HepG2 (cell line): ENCODE results near the gene DBN1. TPM values are rescaled to one million over a fixed set of nuclear protein-coding genes. Genes with fewer than 3 reads are reported as not detected.

Source experiments
- ATAC-seq: fragments of 200-7000 bp; cut with Tn5 transposase; 3 replicates; pipeline ENCODE4 v1.9.1; 2020; ENCODE audit warnings: mild to moderate bottlenecking, moderate library complexity
- BruUV-seq: library from RNA; stranded (reverse); fragments of 400-500 nt; replicated peaks from 2 replicates; lab custom pipeline; 2021; lab: Mats Ljungman, UMichigan
- CTCF ChIA-PET: fragments of 300-600 bp; formaldehyde crosslinking; extraction: SDS; loops from one replicate; lab custom pipeline; 2021; ENCODE audit warnings: low total read pairs, inconsistent platforms, low intra/inter-chr PET ratio; lab: Yijun Ruan, JAX
- POLR2A ChIA-PET: fragments of 350-600 bp; sonication (Branson Sonifier 250); formaldehyde crosslinking; loops from one replicate; lab custom pipeline; 2020; ENCODE audit warnings: antibody characterized with exemption, inconsistent platforms; lab: Yijun Ruan, JAX
- DNase-seq: peaks from one replicate; pipeline ENCODE4 v3.0.0-alpha.2; 2015; ENCODE audit warnings: low spot score
- FAIRE-seq: peaks from 3 replicates; lab custom pipeline; 2011; peaks lifted over from hg19 to GRCh38; lab: Jason Lieb, UNC
- H2AFZ ChIP-seq: one replicate; pipeline ENCODE4 v1.6.1; 2011; ENCODE audit warnings: low read length, inconsistent platforms
- H3K27ac ChIP-seq: fragments of 300-600 bp; 3 replicates; pipeline ENCODE4 v1.8.0; 2011; ENCODE audit warnings: mixed run types, mild to moderate bottlenecking, mixed read lengths, low read length, inconsistent platforms; ENCODE audit not compliant: insufficient read depth; ENCODE audit errors: extremely low read length
- H3K27me3 ChIP-seq, 2 experiments: fragments of 200-600 bp in 1 of 2; 2 replicates in 1 of 2; 3 replicates in 1 of 2; pipeline versions ENCODE4 v1.6.0 to v1.8.0; 2011; ENCODE audit warnings: low read length in 2 of 2, mild to moderate bottlenecking in 2 of 2, moderate library complexity in 2 of 2, inconsistent platforms in 1 of 2; ENCODE audit not compliant: insufficient read depth in 2 of 2, control insufficient read depth in 1 of 2
- H3K36me3 ChIP-seq, 2 experiments: fragments of 200-600 bp in 1 of 2; replicated peaks in 1 of 2; 2 replicates in 1 of 2; 3 replicates in 1 of 2; pipeline versions ENCODE4 v1.5.1 to v1.8.0; 2011; ENCODE audit warnings: low read length in 2 of 2, inconsistent platforms in 1 of 2; ENCODE audit not compliant: insufficient read depth in 2 of 2, control insufficient read depth in 1 of 2
- H3K4me1 ChIP-seq: 2 replicates; pipeline ENCODE4 v1.5.1; 2012; ENCODE audit warnings: low read length, inconsistent platforms; ENCODE audit not compliant: insufficient read depth
- H3K4me2 ChIP-seq: 2 replicates; pipeline ENCODE4 v1.6.0; 2011; ENCODE audit warnings: low read depth, low read length, inconsistent platforms
- H3K4me3 ChIP-seq, 3 experiments: fragments of 200-600 bp in 1 of 3; sonication (generic), shearing (Covaris generic) in 1 of 3; replicated peaks in 1 of 3; 2 replicates each; pipeline ENCODE4 v1.5.1; 2011 to 2016; ENCODE audit warnings: low read length in 3 of 3, inconsistent platforms in 2 of 3, low read depth in 2 of 3, mild to moderate bottlenecking in 2 of 3, control low read depth in 1 of 3, mixed read lengths in 1 of 3; ENCODE audit not compliant: insufficient read depth in 1 of 3
- H3K79me2 ChIP-seq: one replicate; pipeline ENCODE4 v1.6.1; 2011; ENCODE audit warnings: low read length, inconsistent platforms; ENCODE audit not compliant: insufficient read depth
- H3K9ac ChIP-seq: 2 replicates; pipeline ENCODE4 v1.6.0; 2011; ENCODE audit warnings: mild to moderate bottlenecking, low read depth, low read length, inconsistent platforms; ENCODE audit not compliant: insufficient read depth
- H3K9me3 ChIP-seq: 2 replicates; pipeline ENCODE4 v1.5.1; 2012; ENCODE audit warnings: mild to moderate bottlenecking, low read length
- H4K20me1 ChIP-seq: 2 replicates; pipeline ENCODE4 v1.6.0; 2011; ENCODE audit warnings: inconsistent platforms, mild to moderate bottlenecking, low read length, moderate library complexity; ENCODE audit not compliant: insufficient read depth
- ISX ChIP-seq: sonication (generic); formaldehyde crosslinking; conservative IDR thresholded peaks from 2 replicates; pipeline ENCODE4 v1.5.0; 2020; ENCODE audit warnings: missing genetic modification reagents
- MLX ChIP-seq: IDR thresholded peaks from 2 replicates; pipeline ENCODE4 v1.6.1; 2016
- PITX1 ChIP-seq: sonication (generic); formaldehyde crosslinking; IDR thresholded peaks from 2 replicates; pipeline ENCODE4 v1.5.1; 2020; ENCODE audit warnings: mild to moderate bottlenecking, missing genetic modification reagents
- POLR2G ChIP-seq: fragments of 200-400 bp; formaldehyde crosslinking; IDR thresholded peaks from 2 replicates; pipeline ENCODE4 v1.6.1; 2018; ENCODE audit warnings: mild to moderate bottlenecking, low read depth, low read length, moderate library complexity
- SATB2 ChIP-seq: sonication (generic); formaldehyde crosslinking; IDR thresholded peaks from 2 replicates; pipeline ENCODE4 v1.5.0; 2020; ENCODE audit warnings: missing genetic modification reagents
- SIX4 ChIP-seq: sonication (generic); formaldehyde crosslinking; IDR thresholded peaks from 2 replicates; pipeline ENCODE4 v1.4.0; 2020; ENCODE audit warnings: missing genetic modification reagents
- STAG1 ChIP-seq: sonication (generic); formaldehyde crosslinking; IDR thresholded peaks from 2 replicates; pipeline ENCODE4 v1.4.0; 2020; ENCODE audit warnings: missing genetic modification reagents
- ZBED4 ChIP-seq: sonication (generic); formaldehyde crosslinking; IDR thresholded peaks from 2 replicates; pipeline ENCODE4 v1.4.0; 2020; ENCODE audit warnings: missing genetic modification reagents, borderline replicate concordance
- ZMYM2 ChIP-seq: sonication (generic); formaldehyde crosslinking; IDR thresholded peaks from 2 replicates; pipeline ENCODE4 v1.8.0; 2022; ENCODE audit warnings: mild to moderate bottlenecking, missing genetic modification reagents
- ZNF746 ChIP-seq: sonication (generic); formaldehyde crosslinking; IDR thresholded peaks from 2 replicates; pipeline ENCODE4 v1.8.0; 2022; ENCODE audit warnings: mild to moderate bottlenecking, missing genetic modification reagents
- ZNF768 ChIP-seq: sonication (generic); formaldehyde crosslinking; IDR thresholded peaks from 2 replicates; pipeline ENCODE4 v1.4.0; 2020; ENCODE audit warnings: missing genetic modification reagents
- WGBS: methylation state at CpG from one replicate; pipeline ENCODE4 v1.1.6; 2017; ENCODE audit warnings: low lambda C conversion rate; 5-methylcytosine and 5-hydroxymethylcytosine counted together
- in situ Hi-C: cut with HindIII; loops from 2 replicates; pipeline ENCODE4 v1.10.0; 2017; ENCODE audit warnings: low pct_unique_long_range_greater_than_20kb; ENCODE audit not compliant: extremely low pct_ligation_motif_present
- intact Hi-C: fragments of 100-400 bp; cut with micrococcal nuclease; formaldehyde crosslinking; loops from one replicate; pipeline ENCODE4 v1.10.0; 2022; ENCODE audit not compliant: unreplicated experiment
- polyA plus RNA-seq, 8 experiments: library from polyadenylated mRNA; depleted of rRNA in 3 of 8; stranded (reverse) in 7 of 8; unstranded in 1 of 8; fragments of >200 nt; fragmentation: Illumina TruSeq in 4 of 8; extraction: Trizol in 4 of 8; gene quantifications; 2 replicates each; pipeline versions ENCODE4 v1.2.1 to v1.2.3, GENCODE V29; 2011 to 2016; ENCODE audit warnings: low read depth in 4 of 8, missing spikeins in 1 of 8, mixed read lengths in 1 of 8; ENCODE audit not compliant: insufficient read depth in 1 of 8
- total RNA-seq, 5 experiments: library from RNA; depleted of rRNA; stranded (reverse); fragments of >200 nt; fragmentation: Illumina TruSeq; extraction: Trizol; gene quantifications; 2 replicates each; pipeline ENCODE4 v1.2.3, GENCODE V29; 2016; ENCODE audit warnings: low read depth in 1 of 5
- TF ChIP-seq, protein P1 (sequence below): IDR thresholded peaks from 2 replicates; pipeline ENCODE4 v1.6.1; 2016; ENCODE audit warnings: missing compliant biosample characterization, missing genetic modification reagents, borderline replicate concordance

The DBN1 gene
- total and polyA plus RNA-seq, 2 of the 13 experiments (the other 11 are each of a cell fraction or from before 2014, with no cell fraction given): 27.0 to 37.3 TPM

DNA sequence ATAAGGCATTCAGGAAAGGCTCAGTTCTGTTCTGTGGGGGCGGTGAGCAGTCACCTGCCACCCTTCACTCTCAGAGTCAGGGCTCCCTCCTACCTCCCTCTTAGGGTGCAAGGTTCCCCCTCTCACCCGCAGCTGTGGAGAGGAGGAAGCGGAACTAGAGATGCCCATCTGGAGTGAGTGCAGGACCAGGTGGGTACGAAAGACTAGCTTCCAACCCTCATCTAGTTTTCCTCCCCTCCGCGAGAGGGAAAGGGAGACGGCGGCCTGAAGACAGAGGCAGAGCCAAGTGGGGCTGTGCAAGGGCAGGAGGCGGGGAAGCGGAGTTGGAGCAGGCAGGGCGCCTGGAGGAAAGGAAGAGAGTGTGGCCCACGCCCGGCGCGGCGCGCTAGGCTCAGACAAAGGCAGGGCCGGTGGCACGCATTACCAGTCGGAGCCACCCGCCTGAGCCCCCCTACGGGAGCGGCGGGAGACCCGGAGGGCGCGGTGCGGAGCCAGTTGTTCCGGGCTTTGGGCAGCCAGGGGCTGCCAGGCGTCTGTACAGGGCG is 19.5 kb downstream of the DBN1 start (continued):
- TF ChIP-seq SATB2 (CRISPR knock-in tag) (no peak), PITX1 (CRISPR knock-in tag) (peak; percentile 9; the same call in 1 of the 2 replicates)
- TF ChIP-seq, protein P1, sequence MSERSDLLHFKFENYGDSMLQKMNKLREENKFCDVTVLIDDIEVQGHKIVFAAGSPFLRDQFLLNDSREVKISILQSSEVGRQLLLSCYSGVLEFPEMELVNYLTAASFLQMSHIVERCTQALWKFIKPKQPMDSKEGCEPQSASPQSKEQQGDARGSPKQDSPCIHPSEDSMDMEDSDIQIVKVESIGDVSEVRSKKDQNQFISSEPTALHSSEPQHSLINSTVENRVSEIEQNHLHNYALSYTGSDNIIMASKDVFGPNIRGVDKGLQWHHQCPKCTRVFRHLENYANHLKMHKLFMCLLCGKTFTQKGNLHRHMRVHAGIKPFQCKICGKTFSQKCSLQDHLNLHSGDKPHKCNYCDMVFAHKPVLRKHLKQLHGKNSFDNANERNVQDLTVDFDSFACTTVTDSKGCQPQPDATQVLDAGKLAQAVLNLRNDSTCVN (CRISPR knock-in tag): no peak

DNA sequence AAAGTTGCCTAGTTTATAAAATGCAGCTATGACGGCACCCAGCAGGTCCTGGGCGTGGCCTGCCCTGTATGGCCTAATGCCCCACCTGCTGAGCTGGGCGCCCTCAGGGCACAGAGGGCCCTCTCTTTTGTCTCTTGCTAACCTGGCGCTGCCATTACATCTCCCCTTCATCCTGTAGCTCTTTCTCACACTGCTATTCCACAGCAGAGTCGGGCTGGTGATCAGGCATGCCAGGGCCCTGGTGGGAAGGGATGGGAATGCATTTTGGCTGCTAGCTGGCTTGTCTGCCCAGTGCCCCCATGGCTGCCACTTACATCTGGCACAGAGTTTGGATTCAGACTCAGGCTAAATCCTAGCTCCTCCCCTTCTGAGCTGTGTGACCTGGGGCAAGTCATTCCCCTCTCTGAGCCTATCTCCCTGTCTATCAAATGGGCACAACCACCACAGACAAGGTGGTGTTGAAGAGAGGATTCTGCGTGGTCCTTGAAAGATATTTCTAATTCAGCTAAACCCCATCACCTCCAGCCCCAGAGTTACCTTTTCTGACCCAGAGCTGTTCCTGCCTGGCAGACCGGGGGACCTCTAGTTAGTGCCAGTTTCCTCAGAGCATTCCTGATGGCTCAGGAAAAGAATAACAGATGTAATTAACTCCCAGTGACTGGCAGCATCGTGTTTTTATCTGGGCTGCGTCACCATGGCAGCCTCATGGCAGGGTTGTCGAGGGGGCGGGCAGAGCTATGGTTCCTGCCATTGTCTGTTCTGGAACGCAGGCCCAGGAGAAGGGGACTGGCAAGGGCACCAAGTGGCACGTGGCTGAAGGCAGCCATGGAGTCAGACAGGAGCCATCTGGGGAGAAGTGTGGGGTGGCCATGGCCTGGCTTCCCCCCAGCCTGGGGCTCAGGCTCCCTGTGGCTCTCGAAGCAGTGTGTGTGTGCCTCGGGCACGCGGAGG is 20.5 kb downstream of the DBN1 start:
- in situ Hi-C loops (loop anchor here (25.0 kb wide), 1 partner anchor 341 kb away; no protein-coding TSS in a partner anchor), intact Hi-C loops (no loop called here)
- WGBS: 96% methylated on average over 5 of the region's 17 CpGs
- peak overlapping the region; percentile 98 for H3K4me2 ChIP-seq
- DNase-seq (no peak), ATAC-seq (no peak)
- H3K27me3 ChIP-seq: no peaks in the 10 kb centered on the region; a peak in 1 of 5 replicates
- peak overlapping the region in 1 of 3 experiments; percentile 87; a peak in 1 of 6 replicates for H3K4me3 ChIP-seq
- TF ChIP-seq POLR2G (peak; percentile 13), ISX (CRISPR knock-in tag) (no peak), ZBED4 (CRISPR knock-in tag) (no peak), ZNF768 (CRISPR knock-in tag) (peak; percentile 86), STAG1 (CRISPR knock-in tag) (no peak), ZMYM2 (no peak), PITX1 (CRISPR knock-in tag) (no peak), MLX (CRISPR knock-in tag) (no peak), ZNF746 (CRISPR knock-in tag) (no peak), SIX4 (CRISPR knock-in tag) (no peak)
- TF ChIP-seq, all 625 proteins: peak for 2
- H3K36me3 ChIP-seq: peaks cover 0 to 3% of the 10 kb centered on the region in 2 experiments; a peak in 1 of 5 replicates
- peak overlapping the region; percentile 82; the same call in 1 of the 2 replicates for H3K9ac ChIP-seq
- H4K20me1 ChIP-seq: peaks cover 11% of the 10 kb centered on the region; the same call in 1 of the 2 replicates
- BruUV-seq: no TSS peak
- POLR2A ChIA-PET: interaction anchor here (4.4 kb wide), 1 partner anchor 74 kb away, joined by 29 read pairs; no protein-coding TSS in a partner anchor
- H3K4me1 ChIP-seq: peaks cover 50% of the 10 kb centered on the region
- no peaks in the 10 kb centered on the region for H3K9me3 ChIP-seq
- no peak overlapping the region for H2AFZ ChIP-seq
- CTCF ChIA-PET: interaction anchor here (1.1 to 4.8 kb wide), 4 partner anchors 48 to 63 kb away, joined by 3 to 54 read pairs (median 23); no protein-coding TSS in a partner anchor
- H3K27ac ChIP-seq: no peak overlapping the region
- H3K79me2 ChIP-seq: peaks cover 5% of the 10 kb centered on the region
- no peak for FAIRE-seq
